Bronchial epithelial cell (primary cell): ENCODE results near the gene EPHB2. TPM values are rescaled to one million over a fixed set of nuclear protein-coding genes. Genes with fewer than 3 reads are reported as not detected.
A peak's percentile ranks its signal among the peaks of the same experiment; 100 is the strongest.

Experiments used
- DNase-seq: peaks from one replicate; pipeline ENCODE4 v3.0.0-alpha.2; 2010; ENCODE audit warnings: low read depth
- FAIRE-seq: peaks from 2 replicates; lab custom pipeline; 2011; peaks lifted over from hg19 to GRCh38; lab: Jason Lieb, UNC
- H3K27me3 ChIP-seq: 2 replicates; pipeline ENCODE4 v1.5.1; 2011; ENCODE audit warnings: low read length; ENCODE audit not compliant: control insufficient read depth, insufficient read depth
- H3K36me3 ChIP-seq: 2 replicates; pipeline ENCODE4 v1.5.1; 2011; ENCODE audit warnings: low read length; ENCODE audit not compliant: control insufficient read depth, insufficient read depth
- H3K4me3 ChIP-seq: 2 replicates; pipeline ENCODE4 v1.5.1; 2011; ENCODE audit warnings: mild to moderate bottlenecking, low read depth, low read length, control low read depth
- total RNA-seq: library from RNA; depleted of rRNA; stranded (reverse); fragments of >200 nt; gene quantifications from 2 replicates; pipeline ENCODE4 v1.2.1, GENCODE V29; 2014
- TF ChIP-seq, protein P1 (sequence below): IDR thresholded peaks from 2 replicates; pipeline ENCODE4 v1.5.1; 2011; ENCODE audit warnings: mild to moderate bottlenecking, moderate library complexity, low read length, control low read depth, inconsistent platforms; ENCODE audit not compliant: insufficient read depth, severe bottlenecking

The EPHB2 gene
- total RNA-seq, 1 donor from 2014 or later: 10.0 TPM

DNA sequence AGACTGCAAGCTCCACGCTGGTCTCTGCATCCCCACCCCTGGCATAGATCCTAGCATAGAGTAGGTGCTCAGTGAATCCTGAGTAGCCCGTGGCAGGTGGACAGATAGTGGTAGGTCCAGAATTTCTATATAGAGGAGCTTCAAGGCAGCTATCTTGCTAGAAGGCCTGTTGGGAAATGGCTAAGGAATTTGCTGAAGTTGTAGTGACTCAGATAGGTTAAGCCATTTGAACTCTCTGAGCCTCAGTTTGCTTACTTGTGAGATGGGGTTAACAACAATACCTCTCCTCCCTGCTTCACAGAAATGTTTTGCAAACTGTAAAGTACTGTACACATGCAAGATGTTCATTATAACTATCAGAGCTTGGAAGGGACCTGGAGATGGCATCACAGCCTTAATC, 23.4 kb upstream of the EPHB2 start:
- DNase-seq (no peak), FAIRE-seq (no peak)
- Histone ChIP-seq H3K36me3 (no peaks in the 10 kb centered on the region), H3K4me3 (no peak overlapping the region), H3K27me3 (peaks cover 6% of the 10 kb centered on the region)
- TF ChIP-seq, protein P1, sequence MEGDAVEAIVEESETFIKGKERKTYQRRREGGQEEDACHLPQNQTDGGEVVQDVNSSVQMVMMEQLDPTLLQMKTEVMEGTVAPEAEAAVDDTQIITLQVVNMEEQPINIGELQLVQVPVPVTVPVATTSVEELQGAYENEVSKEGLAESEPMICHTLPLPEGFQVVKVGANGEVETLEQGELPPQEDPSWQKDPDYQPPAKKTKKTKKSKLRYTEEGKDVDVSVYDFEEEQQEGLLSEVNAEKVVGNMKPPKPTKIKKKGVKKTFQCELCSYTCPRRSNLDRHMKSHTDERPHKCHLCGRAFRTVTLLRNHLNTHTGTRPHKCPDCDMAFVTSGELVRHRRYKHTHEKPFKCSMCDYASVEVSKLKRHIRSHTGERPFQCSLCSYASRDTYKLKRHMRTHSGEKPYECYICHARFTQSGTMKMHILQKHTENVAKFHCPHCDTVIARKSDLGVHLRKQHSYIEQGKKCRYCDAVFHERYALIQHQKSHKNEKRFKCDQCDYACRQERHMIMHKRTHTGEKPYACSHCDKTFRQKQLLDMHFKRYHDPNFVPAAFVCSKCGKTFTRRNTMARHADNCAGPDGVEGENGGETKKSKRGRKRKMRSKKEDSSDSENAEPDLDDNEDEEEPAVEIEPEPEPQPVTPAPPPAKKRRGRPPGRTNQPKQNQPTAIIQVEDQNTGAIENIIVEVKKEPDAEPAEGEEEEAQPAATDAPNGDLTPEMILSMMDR: no peak

DNA sequence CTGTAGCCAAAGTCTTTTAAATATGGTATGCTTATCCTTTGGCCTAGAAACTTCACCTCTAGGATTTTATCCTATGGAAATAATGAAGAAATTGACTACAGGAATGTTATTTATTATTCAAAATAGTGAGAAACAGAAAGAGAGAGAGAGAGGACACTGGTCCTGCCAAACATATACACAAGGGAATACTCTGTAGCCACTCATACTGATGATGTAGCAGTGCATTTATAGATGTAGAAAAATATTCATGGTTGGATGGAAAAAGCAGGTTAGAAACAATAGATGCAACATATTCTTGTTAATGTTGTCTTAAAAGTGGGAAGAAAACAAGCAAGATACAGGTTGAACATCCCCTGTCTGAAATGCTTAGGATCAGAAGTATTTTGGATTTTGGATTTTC, 22.2 kb upstream of the EPHB2 start:
- TF ChIP-seq, protein P1: no peak
- peaks cover 4% of the 10 kb centered on the region for H3K27me3 ChIP-seq
- DNase-seq (no peak), FAIRE-seq (no peak)
- H3K4me3 ChIP-seq: no peak overlapping the region
- no peaks in the 10 kb centered on the region for H3K36me3 ChIP-seq

DNA sequence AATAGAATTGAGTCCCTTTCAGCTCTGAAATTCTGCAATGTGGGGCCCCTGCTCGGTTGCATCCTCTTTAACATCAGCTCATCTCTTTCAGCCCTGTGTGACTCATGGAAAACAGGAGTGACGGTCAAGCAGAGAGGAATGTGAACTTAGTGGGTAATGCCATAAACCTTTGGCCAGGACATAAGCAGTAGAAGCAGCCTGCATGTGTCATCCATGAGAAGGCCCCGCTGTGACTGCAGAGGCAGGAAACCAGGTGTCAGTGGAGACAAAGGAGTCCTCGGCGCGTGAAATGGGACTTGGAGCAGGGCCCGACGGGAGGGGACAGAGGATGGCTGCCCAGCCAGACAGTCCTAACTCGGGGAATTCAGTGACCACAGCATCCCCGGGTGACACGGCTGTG, 21.1 kb upstream of the EPHB2 start:
- peak; percentile 82 for FAIRE-seq
- no peak overlapping the region for H3K4me3 ChIP-seq
- H3K27me3 ChIP-seq: peaks cover 2% of the 10 kb centered on the region
- TF ChIP-seq, protein P1: no peak
- H3K36me3 ChIP-seq: no peaks in the 10 kb centered on the region
- peak; percentile 55 for DNase-seq

DNA sequence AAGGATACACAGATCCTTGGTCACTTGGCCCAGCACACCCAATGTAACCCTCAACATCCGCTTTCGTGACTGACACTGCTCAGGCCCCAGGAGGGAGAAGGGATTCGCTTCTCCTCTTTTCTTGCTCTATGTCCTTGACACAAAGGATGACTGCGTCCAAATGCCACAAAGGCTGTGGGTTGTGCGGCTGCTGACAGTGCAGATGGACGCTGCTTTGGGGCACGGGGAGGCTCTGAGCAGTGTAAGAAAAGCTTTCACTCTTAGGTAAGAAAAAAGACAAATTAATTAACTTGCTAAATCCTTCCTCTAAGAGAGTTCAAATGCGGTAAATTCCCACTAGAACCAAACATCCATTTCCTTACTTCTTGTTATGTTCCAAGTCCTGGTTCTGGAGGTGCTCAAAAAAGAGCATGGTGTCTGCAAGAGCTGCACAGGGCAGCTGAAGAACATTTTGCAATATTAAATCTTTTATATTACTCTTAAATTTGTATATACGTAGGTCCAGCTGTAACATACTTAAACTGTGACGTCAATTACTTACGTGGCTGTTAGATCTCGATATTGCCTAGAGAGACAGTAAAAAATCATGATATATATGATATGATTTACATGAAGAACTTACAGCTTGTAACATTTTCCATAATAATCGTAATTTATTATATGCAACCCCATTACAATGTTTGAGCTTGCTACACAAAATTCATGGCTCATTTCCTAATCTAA, 19.4 kb upstream of the EPHB2 start:
- no peak overlapping the region for H3K4me3 ChIP-seq
- TF ChIP-seq, protein P1: no peak
- FAIRE-seq (no peak), DNase-seq (no peak)
- H3K27me3 ChIP-seq: peaks cover 2% of the 10 kb centered on the region
- no peaks in the 10 kb centered on the region for H3K36me3 ChIP-seq

DNA sequence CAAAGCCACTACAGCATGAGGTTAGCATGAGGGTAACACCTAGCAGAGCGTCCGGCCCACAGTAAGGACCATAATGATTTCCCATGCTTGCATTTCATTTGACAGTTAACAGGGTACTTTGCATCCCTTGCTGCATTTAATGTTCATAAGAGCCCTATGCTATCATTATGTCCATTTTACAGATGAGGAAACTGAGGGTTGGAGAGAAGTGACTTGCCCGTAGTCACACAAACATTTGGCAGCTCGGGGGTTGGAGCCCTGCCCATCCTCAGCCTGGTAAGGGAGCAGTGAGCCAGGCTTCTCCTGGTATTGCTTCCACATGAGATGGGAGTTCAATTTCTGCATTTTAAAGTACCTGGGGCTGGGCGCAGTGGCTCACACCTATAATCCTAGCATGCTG, 16.5 kb upstream of the EPHB2 start:
- H3K4me3 ChIP-seq: no peak overlapping the region
- no peaks in the 10 kb centered on the region for H3K36me3 ChIP-seq
- no peak for FAIRE-seq
- H3K27me3 ChIP-seq: no peaks in the 10 kb centered on the region
- TF ChIP-seq, protein P1: no peak
- DNase-seq: no peak

DNA sequence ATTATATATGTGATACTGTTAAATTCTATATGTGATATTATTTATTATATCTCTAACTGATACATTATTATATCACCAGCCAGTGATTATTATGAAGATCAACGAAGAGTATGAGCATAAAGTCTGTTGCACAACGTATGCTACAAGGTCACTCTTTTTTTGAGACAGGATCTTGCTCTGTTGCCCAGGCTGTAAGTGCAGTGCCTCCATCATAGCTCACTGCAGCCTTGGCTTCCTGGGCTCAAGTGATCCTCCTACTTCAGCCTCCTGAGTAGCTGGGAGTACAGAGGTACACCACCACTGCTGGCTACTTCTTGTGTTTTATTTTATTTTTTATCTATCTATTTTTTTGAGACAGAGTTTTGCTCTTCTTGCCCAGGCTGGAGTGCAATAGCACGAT, 14.0 kb upstream of the EPHB2 start:
- TF ChIP-seq, protein P1: no peak
- Histone ChIP-seq H3K36me3 (no peaks in the 10 kb centered on the region), H3K27me3 (no peaks in the 10 kb centered on the region), H3K4me3 (no peak overlapping the region)
- no peak for FAIRE-seq
- no peak for DNase-seq
